ENCODE data around the gene CXCR1.

DNA sequence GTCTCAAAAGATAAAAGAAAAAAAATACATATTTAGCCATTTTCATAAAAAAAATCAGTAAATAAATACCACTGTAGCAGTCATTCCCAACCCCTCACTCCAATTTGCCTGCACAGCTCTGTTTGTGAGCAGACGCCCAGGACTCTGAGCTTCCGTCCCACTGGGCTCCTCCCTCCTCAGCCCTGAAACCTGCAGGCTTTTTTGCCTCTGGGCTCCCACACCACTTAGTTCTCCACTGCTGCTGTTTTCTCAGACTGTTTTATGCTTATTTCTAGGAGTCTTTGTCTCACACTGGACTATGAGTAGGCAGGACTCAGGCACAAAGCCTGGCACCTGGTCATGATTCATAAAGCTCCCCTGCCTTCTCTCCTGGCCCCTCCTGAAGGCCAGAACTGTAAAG is 6.1 kb upstream of the CXCR1 start:
- TF ChIP-seq POLR2A (IDR thresholded peaks at IDR 0.05): no peak
- no peak for TF ChIP-seq CTCF (IDR thresholded peaks at IDR 0.05)
